ENCODE data around the gene IL1RAPL1. TPM values are rescaled to one million over a fixed set of nuclear protein-coding genes. Genes with fewer than 3 reads are reported as not detected.

IL1RAPL1 gene
- polyA plus RNA-seq, 2 of the 4 experiments (the other 2 are of a cell fraction) = not detected

GRCh38 chrX:29148511-29148910 lies 561.3 kb downstream of the IL1RAPL1 start:
- Histone ChIP-seq H3K4me2 (no peak overlapping the region), H3K9me3 (no peaks in the 10 kb centered on the region), H3K27ac (no peak overlapping the region), H3K4me1 (no peaks in the 10 kb centered on the region), H3K4me3 (no peak overlapping the region)
- CTCF ChIA-PET = no interaction called here
- FAIRE-seq (peak; percentile 98), DNase-seq (ENCODE audit: low read depth in 1 of 2, low spot score in 1 of 2) (no peak), ATAC-seq (no peak)
- TF ChIP-seq PBX3 (IDR thresholded peaks at IDR 0.05) (no peak), BHLHE40 (IDR thresholded peaks at IDR 0.05; ENCODE audit: low read depth, low read length) (no peak), HES2 (IDR thresholded peaks at IDR 0.05) (no peak), EHF (CRISPR knock-in tag; IDR thresholded peaks at IDR 0.05) (no peak), HDAC2 (IDR thresholded peaks at IDR 0.05) (no peak), CTCF (IDR thresholded peaks at IDR 0.05) (no peak), ESRRA (IDR thresholded peaks at IDR 0.05; ENCODE audit: borderline replicate concordance, low read length) (no peak), RNF2 (IDR thresholded peaks at IDR 0.05; ENCODE audit: borderline replicate concordance, low read depth) (no peak), CBX8 (IDR thresholded peaks at IDR 0.05) (no peak), RARB (CRISPR knock-in tag; IDR thresholded peaks at IDR 0.05) (no peak)
- TF ChIP-seq, protein P1, sequence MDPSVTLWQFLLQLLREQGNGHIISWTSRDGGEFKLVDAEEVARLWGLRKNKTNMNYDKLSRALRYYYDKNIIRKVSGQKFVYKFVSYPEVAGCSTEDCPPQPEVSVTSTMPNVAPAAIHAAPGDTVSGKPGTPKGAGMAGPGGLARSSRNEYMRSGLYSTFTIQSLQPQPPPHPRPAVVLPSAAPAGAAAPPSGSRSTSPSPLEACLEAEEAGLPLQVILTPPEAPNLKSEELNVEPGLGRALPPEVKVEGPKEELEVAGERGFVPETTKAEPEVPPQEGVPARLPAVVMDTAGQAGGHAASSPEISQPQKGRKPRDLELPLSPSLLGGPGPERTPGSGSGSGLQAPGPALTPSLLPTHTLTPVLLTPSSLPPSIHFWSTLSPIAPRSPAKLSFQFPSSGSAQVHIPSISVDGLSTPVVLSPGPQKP (IDR thresholded peaks at IDR 0.05; ENCODE audit: low read depth, low read length) = no peak
- POLR2A ChIA-PET = no interaction called here
- 48% methylated on average over 5 of the region's 5 CpGs for WGBS (ENCODE audit: missing lambda C conversion rate)

DNA sequence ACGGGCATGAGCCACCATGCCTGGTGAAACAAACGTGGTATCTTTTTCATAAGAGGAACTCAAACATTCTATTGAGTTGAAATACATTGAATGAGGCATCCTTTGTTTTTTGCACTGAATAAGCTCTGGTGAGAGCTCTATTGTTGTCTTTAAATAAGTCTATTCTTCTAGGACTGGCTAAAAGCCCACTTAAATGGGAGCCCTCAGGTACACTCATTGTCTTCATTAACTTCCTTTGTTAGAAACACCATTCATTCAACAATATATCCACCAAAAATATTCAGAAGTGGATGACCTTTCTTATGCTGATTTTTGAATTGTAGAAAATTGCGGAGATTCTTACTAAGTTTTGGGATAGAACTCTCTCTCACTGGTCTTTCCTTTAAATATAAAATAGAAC lies 568.0 kb downstream of the IL1RAPL1 start:
- Histone ChIP-seq H3K9me3 (no peaks in the 10 kb centered on the region), H3K4me2 (no peak overlapping the region), H3K27ac (no peak overlapping the region), H3K4me3 (no peak overlapping the region), H3K4me1 (no peaks in the 10 kb centered on the region)
- FAIRE-seq (no peak), DNase-seq (ENCODE audit: low read depth in 1 of 2, low spot score in 1 of 2) (no peak), ATAC-seq (no peak)
- 35% methylated on average over 3 of the region's 3 CpGs for WGBS (ENCODE audit: missing lambda C conversion rate)
- ChIA-PET CTCF (interaction anchor here (1.6 kb wide), 1 partner anchor 11 kb away, joined by 3 read pairs; no protein-coding TSS in a partner anchor), POLR2A (no interaction called here)
- TF ChIP-seq ESRRA (IDR thresholded peaks at IDR 0.05; ENCODE audit: borderline replicate concordance, low read length) (no peak), KDM5A (IDR thresholded peaks at IDR 0.05) (no peak), MAX (IDR thresholded peaks at IDR 0.05) (no peak), RAD21 (conservative IDR thresholded peaks at IDR 0.05 in 1 of 2, IDR thresholded peaks at IDR 0.05 in 1 of 2) (no peak), FOSB (CRISPR knock-in tag; IDR thresholded peaks at IDR 0.05) (no peak), MAFK (IDR thresholded peaks at IDR 0.05; ENCODE audit: partially characterized antibody) (no peak), NR3C1 (IDR thresholded peaks at IDR 0.05) (no peak), NPAS2 (CRISPR knock-in tag; IDR thresholded peaks at IDR 0.05; ENCODE audit: borderline replicate concordance) (no peak), FOXS1 (CRISPR knock-in tag; IDR thresholded peaks at IDR 0.05) (no peak), TFCP2L1 (CRISPR knock-in tag; IDR thresholded peaks at IDR 0.05) (no peak), HOXA7 (CRISPR knock-in tag; IDR thresholded peaks at IDR 0.05) (no peak), CBX2 (IDR thresholded peaks at IDR 0.05; ENCODE audit: borderline replicate concordance, low read depth) (no peak), HOXB5 (CRISPR knock-in tag; IDR thresholded peaks at IDR 0.05) (no peak)
- TF ChIP-seq, protein P2, sequence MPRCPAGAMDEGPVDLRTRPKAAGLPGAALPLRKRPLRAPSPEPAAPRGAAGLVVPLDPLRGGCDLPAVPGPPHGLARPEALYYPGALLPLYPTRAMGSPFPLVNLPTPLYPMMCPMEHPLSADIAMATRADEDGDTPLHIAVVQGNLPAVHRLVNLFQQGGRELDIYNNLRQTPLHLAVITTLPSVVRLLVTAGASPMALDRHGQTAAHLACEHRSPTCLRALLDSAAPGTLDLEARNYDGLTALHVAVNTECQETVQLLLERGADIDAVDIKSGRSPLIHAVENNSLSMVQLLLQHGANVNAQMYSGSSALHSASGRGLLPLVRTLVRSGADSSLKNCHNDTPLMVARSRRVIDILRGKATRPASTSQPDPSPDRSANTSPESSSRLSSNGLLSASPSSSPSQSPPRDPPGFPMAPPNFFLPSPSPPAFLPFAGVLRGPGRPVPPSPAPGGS (IDR thresholded peaks at IDR 0.05) = no peak
- TF ChIP-seq, protein P3, sequence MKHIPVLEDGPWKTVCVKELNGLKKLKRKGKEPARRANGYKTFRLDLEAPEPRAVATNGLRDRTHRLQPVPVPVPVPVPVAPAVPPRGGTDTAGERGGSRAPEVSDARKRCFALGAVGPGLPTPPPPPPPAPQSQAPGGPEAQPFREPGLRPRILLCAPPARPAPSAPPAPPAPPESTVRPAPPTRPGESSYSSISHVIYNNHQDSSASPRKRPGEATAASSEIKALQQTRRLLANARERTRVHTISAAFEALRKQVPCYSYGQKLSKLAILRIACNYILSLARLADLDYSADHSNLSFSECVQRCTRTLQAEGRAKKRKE (CRISPR knock-in tag; IDR thresholded peaks at IDR 0.05; ENCODE audit: low read depth) = no peak
